NCI-H1105 treated with DMSO at 0.1 percent for 48 hours (cell line): ENCODE results near the gene NPVF.
A peak's percentile ranks its signal among the peaks of the same experiment; 100 is the strongest.

Experiments used
- DNase-seq: peaks from one replicate; lab custom pipeline; 2025; lab: John Stamatoyannopoulos, UW

NPVF gene

DNA sequence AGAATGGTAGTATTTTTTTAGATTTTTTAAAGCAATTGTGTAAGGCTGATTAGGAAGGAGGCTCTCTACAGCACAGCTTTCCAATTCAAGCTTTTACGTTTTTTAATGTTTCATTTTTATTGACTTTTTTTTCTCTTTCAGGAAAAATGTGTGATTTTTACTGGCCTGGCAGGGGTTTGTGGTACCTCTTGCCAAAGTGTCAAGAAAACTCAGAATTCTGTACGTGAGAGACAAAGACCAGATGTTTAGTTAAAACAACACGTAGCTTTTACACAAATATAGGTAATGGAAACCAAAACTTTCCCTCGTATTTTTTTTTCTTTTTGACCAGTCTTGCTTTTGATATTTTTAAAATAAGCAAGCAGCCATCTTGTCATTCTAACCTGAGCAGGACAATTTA is 6.0 kb upstream of the NPVF start:
- no peak for DNase-seq

DNA sequence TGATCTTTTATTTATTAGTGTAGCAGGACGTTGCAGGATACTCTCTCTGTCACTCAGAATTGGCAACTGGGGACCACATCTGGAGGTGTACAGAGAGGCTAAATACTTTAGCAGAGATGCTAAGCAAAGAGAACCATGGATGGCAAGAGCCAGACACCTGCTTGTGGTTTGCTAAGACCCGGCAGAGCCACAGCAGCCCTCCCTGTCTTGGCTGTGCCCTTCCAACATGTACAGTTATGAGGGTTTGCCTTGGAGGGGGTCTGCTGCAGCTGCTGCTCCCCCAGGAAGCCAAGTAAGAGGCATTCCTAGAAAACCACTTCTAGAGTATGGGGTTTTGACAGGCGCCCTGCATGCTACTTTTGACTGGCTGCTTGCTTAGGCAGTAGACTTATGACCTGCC is 5.1 kb downstream of the NPVF start:
- no peak for DNase-seq

DNA sequence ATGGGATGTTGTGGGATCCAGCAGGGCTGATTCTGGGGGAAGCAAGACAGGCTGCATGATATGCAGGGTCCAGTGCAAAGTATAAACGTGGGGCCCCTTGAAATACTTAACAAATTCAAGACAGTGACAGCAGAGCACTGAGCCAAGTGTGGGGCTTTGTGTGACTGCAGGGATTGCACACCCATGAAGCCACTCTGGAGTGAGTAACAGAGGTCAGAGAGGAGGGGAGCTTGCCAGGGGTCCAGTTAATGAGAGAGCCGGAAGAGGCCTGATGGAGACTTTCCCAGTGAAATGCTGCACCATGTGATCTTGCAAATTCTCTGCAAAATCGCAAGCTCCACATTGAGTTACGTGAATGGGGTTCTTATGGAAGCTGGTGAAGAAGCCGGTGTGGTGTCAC is 5.6 kb downstream of the NPVF start:
- DNase-seq: no peak

DNA sequence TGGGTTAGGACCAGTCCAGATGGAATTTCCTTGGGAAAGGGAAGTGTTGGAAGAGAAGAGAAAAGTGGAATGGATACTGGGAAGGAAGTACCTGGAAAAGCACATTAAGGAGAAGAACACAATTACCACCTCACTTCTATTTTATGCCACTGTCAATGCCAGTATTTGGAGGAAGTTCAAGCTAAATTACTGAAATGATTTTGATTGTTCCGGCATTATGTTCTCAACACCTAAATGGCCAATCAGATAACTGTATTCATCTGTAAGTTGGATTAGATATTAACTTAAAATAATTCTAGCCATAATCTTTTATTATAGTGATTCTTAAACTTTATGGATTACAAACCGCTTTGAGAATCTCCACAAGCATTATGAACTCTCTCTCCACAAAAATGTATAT is 7.3 kb downstream of the NPVF start:
- no peak for DNase-seq

DNA sequence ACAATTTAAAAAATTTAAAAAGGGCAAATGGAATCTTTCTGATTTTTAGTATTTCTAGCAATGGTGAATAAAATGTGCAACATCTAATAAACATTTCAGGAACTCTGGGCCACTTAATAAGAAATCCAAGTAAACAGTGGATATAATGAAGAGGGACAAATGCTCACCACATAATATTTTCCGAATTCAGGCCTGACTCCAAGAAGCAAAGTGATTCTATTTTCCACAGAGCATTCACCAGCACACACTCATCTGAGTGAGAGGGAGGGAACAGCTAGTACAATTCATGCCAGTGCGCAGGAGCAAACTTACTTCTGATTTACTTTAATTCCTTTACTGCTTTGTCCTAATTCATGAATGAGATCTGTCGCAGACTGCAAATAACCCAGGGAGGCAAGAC is 10.1 kb downstream of the NPVF start:
- no peak for DNase-seq

DNA sequence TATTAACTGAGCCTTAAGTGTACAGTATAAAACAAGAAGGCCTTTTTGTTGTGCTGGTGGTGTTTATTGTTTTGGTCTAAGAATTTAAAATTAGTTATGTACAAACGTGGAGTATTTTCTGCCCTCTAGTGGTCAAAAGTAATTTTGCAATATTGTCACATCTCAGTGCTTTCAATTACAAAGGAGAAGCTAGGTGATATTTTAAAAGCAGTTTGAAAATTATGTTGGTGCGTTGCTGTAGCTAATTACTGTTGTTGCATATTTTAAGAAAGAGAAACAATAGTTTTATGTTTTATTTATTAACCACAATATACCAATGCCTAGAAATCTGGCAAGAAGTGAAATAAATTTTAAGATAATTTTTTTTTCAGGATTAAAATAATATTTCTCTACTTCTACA is 11.4 kb downstream of the NPVF start:
- peak; percentile 64 for DNase-seq

DNA sequence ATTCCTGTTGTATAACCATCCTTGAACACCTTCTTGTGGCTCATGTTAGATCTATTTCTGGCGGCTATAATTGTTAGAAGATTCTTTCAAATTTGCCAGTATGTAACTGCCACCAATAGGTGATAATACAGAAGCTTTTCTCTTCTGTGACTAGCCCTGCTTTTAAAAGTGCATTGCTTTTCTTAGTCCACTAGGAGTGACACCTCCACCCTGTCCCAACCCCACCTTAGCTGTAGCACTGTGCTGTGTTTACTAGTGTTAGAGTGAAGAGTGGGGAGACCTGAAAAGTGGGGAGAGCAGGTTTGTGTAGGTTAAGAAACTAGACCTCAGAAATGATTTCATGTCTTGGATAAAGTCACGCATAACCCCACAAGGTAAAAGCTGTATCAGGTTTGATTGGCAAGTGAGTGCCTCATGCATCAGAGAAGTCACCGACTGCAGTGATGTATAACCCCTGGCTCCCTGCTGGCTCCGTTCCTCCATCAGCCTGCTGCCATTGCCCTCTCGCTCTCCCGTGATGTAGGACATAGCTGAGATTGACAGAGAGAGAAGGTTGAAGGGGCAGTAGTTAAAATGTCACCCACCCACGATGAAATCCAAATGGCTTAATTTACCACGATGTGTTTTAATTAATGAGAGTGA is 12.5 kb downstream of the NPVF start:
- no peak for DNase-seq

DNA sequence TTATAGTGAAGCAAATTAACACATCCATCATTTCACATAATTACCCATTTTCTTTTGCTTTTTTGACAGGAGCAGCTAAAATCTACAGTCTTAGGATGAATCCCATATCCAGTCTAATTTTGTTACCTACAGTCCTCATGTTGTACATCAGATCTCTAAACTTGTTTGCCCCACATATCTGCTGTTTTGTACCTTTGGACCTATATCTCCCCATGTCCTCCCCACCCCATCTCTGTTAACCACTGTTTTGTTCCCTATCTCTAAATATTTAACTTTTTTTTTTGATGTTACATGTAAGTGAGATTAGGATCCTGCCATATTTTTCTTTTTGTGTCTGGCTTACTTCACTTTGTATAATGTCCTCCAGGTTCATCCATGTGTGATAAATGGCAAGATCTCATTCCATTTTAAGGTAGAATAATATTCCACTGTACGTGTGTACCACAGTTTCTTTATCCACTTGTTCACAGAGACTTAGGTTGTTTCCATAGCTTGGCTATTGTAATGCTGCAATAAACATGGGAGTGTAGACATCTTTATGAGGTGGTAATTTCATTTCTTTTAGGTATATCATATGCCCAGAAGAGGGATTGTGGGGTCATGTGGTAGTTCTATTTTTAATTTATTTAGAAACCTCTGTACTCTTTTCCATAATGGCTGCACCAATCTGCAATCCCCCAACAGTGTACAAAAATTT is 19.6 kb downstream of the NPVF start:
- no peak for DNase-seq

DNA sequence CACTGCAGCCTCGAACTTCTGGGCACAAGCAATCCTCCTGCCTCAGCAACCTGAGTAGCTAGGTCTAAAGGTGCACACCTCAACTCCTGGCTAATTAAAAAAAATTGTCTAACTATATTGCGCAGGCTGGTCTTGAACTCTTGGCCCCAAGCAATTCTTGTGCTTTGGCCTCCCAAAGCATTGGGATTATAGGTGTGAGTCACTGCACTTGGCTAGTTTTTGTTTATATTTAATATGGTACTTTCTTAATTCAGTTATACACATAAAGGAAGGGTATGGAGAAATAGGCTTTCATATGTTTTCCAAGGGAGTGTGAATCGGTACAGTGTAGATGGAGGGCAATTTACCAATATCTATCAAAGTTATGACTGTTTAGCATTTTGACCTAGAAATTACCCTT is 20.4 kb downstream of the NPVF start:
- no peak for DNase-seq

DNA sequence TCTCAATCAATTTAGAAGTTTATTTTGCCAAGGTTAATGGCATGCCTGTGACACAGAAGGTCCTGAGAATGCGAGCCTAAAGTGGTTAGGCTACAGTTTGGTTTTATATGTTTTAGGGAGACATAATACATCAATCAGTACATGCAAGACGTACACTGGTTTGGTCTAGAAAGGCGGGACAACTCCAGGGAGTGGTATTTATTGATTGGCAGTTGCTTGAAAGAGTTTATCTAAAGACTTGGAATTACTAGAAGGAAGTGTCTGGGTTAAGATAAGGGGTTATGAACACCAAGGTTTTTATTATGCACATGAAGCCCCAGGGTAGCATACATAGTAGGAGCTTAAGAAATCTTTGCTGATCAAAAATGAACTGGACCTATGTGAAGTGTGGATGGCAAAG is 21.5 kb downstream of the NPVF start:
- DNase-seq: no peak

DNA sequence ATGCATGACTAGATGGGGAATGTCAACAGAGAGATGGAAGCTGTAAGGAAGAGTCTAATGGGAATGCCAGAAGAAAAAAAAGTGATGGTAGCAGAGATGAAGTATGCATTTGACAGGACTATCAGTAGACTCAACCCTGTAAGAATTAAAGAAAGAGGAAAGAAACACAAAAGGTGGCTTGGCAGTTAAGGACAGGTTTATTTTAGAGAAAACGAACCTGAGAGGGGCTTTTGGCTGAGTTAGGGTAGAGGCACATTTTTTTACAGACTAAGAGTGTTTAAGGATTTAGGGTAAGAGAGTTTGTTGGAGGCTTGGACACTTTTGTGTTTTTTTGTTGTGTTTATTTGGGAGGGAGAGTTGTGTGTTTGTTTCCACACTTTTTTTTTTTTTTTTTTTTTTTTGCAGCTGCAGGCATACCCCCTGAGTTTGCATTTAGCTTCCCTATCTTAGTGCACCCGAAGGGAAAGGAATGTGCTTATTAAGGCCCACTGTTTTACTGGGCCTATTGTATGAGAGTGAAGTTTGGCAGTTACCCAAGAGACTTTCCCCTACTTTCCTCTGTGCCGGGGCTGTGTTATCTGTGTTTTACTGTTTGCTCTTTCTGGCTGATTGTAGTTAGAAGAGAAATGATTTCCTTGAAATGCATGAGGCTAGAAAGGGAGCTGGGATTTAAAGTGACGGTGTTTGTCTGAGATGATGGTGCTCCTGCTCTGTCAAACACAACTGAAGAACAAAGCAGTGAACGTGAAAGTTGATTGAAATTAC is 32.0 kb downstream of the NPVF start:
- no peak for DNase-seq

DNA sequence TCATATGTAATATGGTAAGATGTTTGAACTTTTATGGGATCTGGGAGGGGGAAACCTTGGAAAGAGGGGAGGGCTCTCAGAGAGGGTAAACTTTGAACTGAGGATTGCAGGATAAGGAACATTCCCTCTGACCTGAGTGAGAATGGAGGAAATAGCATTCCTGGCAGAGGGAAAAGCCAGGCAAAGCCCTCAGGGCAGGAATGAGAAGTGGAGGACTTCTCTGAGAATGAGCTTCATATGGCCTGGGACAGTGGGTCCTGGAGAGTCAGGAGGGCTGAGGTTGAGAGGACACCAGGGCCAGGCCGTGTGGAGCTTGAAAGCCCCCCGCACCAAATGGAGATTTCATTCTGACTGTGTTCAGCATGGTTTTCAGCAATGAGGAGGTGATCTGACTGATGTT is 34.2 kb downstream of the NPVF start:
- no peak for DNase-seq

DNA sequence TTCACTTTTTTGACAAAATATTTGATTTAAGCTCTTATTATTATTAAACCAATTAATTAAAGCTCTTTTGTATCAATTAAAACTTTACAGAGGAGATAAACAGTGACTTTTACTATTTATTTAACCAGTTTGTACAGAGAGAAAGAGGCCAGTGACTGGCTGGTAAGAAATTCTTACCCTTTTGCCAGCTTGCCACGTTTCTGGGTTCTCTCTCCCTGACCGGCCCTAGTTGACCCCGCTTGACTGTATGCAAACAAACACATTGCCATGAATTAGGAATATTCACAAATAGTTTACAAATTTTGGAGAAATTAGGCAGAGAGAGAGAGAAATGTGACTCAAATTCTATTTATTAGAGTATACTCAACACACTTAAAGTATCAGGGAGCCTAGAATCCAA is 36.2 kb downstream of the NPVF start:
- DNase-seq: no peak

DNA sequence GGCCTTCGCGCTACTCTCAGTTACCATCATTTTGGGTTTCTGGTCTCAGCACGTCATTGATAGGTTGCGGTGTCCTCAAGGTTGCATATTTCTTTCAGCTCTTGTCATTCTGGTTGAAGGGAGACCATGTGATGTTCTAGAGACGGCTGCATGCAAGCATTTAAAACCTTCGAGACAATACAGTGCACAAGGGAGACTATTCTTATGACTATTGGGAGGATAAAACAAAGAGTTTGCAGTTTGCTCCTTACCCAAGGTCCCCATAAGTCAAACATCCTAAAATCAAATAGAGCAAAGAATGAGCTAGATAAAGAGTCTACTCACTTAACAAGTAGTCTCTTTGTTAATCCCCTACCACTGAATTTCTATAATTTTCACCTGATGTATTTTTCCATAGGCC is 39.1 kb downstream of the NPVF start:
- no peak for DNase-seq

DNA sequence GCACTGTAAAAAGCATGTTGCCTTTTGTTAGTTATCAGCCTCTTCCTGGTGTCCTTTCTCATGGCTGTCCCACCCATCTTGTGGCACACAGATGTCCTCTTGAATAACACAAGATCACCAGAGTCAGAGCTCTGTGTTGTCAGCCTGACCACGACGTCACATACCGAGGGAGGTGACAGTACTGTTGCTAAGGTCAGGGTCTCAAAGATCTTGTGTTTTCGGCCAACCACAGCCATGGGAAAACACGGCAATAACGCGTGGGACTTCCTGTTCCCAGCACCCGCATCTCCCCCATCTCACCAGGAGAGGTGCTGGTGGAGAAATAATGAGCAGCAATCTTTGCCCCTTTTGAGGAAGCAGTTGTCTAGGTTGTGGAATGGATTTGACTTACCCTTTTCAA is 40.4 kb downstream of the NPVF start:
- no peak for DNase-seq

DNA sequence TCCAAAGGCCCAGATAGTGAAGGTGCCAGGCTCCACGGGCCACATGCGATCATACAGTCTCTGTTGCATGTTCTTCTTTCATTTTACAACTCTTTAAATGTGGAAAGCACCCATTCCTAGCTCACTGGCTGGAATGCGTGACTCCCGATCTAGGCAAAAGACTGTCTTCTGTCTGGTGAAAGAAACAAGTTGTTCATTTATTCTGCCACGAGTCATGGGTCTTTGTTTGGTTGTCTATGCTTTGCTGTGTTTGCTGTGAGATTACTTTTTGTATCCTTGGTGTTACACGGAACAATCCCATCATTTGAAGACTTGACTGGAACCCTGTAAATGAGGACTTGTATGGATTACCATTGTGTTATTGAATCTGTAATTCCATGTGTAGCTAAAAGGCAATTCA is 41.9 kb downstream of the NPVF start:
- no peak for DNase-seq

DNA sequence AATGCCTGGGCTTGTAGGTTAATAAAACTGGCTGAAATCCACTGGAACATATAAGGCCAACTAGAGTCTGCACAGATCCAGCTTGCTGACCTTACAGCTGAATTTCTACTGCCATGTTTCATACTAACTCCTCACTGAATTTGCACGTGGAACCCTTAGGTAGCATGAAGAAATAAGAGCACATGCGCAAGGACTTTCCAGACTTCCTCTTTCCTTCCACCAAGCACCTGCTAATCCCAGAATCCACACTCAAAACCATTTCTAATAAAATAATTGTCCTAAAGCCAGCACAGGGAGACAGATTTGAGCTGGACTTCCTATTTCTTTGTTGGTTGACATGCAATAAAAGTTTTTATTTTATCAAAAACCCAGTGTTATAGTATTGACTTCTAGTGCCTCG is 46.8 kb downstream of the NPVF start:
- no peak for DNase-seq

DNA sequence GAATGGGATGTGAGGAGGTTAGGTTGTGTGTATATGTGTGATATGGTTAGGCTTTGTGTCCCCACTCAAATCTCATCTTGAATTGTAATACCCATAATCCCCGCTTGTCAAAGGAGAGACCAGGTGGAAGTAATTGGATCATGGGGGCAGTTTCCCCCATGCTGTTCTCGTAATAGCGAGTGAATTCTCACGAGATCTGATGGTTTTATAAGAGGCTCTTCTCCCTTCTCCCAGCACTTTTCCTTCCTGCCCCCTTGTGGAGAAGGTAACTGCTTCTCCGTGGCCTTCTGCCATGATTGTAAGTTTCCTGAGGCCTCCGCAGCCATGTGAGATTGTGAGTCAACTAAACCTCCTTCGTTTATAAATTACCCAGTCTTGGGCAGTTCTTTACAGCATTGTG is 47.3 kb downstream of the NPVF start:
- DNase-seq: no peak

DNA sequence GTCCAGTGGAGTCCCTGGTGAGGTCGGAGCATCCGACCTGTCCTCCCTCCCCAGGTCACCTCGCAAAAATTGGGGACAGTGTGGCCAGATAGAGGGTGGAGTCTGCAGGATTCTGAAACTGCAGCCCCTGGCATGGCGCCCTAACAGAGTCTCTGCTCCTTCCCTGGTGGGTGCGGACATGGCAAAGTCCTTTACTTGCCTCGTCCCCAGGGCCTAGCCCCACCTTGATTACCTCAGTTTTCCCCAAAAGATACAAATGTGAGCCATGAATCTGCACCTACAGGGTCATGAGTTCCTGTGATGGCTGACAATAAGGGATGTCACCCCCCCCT is 47.7 kb downstream of the NPVF start:
- no peak for DNase-seq

DNA sequence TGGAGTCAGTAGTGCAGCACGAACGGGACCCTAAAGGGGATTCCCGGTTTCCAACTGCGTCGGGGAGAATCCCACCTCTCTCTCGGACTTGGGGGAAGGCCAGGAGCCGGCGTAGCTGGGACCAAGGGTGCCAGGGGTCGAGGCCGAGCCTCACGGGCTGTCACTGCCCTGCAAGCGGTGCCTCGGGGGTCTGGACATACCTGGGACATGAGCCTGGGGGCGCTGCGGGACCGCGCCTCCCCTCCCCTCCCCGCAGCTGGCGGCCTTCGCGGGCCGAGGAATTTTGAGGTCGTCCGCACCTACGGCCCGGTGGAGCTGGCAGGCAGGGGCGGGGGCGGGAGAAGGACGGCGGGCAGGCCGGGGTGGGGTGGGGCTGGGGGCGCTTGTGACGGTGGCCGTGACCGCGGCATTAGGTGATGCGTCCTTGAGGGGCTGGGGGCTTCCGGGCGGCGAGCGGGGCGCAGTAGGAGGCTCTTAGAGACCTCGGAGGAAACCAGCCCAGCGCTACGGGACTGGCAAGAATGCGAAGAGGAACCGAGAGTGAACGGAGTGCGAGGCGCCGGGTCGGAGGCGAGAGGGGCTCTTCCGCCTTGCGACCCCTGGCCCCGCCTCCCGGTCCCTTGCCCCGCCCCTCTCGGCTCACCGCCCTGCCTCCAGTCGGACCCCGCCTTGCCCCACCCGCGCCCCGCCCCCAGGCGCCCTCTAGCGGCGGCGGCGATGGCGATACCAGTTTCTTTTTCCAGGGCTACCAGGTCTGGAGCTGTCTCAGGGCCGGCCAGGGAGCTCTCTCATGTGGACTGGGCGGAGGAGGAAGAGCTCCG is 48.3 kb downstream of the NPVF start:
- peak; percentile 79 for DNase-seq

DNA sequence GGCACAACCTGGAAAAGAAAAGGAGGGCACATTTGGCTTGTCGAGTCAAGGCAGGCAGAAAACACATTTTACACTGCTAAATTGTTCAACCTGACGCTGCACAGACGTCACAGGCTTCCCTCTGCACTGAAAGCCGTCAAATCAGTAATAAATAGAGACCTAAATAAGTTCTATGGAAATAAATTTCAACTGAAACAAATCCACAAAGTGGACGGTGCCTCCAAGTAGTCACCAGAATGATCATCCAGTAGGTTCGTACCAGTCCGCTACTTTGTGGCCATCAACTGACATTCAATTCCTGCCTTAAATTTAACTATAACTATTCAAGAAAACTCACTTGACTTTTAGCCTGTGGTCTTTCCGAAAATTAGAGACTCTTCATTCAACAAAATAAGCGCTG is 49.0 kb downstream of the NPVF start:
- no peak for DNase-seq
